ENCODE measurements around the gene GPR183. TPM values are rescaled to one million over a fixed set of nuclear protein-coding genes. Genes with fewer than 3 reads are reported as not detected.

The GPR183 gene
- total RNA-seq, 1 experiment from 2014 or later = not detected

Small RNA genes within 50 kb of the gene (small RNA-seq; reads per million reads assigned to genes)
- gene MIR623 = 0 reads per million in 2 experiments

Other genes starting within 250 kb of the GPR183 start
- 59.5 and 70.2 TPM in 2 replicates for gene UBAC2, start 106.5 kb downstream of the GPR183 start, total RNA-seq (2014; rRNA removed; shearing (Covaris generic))
- gene GPR18, start 49.0 kb downstream of the GPR183 start, total RNA-seq (2014; rRNA removed; shearing (Covaris generic)) = 0.32 and 0.37 TPM in 2 replicates
- gene TM9SF2, start 194.1 kb upstream of the GPR183 start, total RNA-seq (2014; rRNA removed; shearing (Covaris generic)) = 247 and 272 TPM in 2 replicates